Measurements from ENCODE around the gene SLC38A7. TPM values are rescaled to one million over a fixed set of nuclear protein-coding genes. Genes with fewer than 3 reads are reported as not detected.

SLC38A7 gene
- total and polyA plus RNA-seq, 7 donors, result 4.3 to 12.6 (median 8.6) TPM

DNA sequence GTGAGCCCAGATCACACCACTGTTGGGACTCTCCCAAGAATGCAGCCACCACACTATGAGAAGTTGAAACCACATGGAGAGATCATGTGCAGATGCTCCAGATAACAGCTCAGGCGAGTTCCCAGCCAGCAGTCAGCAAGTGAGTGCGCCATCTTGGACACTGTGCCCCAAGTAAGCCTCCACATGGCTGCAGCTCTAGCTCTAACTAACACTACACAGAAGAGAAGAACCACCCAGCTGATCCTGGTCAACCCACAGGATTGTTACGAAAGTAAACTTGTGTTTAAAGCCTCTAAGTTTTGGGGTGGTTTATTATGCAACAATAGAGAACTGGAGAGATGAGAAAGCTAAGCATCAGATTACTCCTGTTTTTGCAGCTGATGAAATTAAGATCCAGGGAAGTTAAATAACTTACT is 25.8 kb downstream of the SLC38A7 start:
- no peak for DNase-seq
- intact Hi-C loops (cut with DNase I), result loop anchor here in 1 of 2 donors (5.0 kb wide), 1 partner anchor 147 kb away; no protein-coding TSS in a partner anchor

DNA sequence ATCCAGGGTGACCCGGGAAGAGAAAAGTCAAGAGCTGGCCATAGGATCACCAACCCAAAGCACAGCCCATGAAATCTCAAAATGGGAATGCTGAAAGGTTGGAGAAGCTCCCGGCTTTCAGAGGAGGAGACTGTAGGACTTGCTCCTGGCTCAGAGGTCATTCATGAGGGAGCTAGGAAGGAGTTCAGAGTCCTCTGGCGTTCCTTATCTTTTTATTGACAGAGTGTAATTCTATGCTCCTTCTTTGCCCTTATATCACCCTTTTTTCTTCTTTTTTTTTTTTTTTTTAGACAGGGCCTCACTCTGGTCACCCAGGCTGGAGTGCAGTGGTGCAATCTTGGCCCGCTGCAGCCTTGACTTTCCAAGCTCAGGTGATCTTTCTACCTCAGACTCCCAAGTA is 27.7 kb downstream of the SLC38A7 start:
- H3K27ac ChIP-seq, result no peak overlapping the region
- H3K4me3 ChIP-seq, result no peak overlapping the region
- H3K27me3 ChIP-seq (ENCODE audit: insufficient read depth in 3 of 3, low read length in 2 of 3), result no peaks in the 10 kb centered on the region
- no peaks in the 10 kb centered on the region for H3K4me1 ChIP-seq
- TF ChIP-seq, protein P1, sequence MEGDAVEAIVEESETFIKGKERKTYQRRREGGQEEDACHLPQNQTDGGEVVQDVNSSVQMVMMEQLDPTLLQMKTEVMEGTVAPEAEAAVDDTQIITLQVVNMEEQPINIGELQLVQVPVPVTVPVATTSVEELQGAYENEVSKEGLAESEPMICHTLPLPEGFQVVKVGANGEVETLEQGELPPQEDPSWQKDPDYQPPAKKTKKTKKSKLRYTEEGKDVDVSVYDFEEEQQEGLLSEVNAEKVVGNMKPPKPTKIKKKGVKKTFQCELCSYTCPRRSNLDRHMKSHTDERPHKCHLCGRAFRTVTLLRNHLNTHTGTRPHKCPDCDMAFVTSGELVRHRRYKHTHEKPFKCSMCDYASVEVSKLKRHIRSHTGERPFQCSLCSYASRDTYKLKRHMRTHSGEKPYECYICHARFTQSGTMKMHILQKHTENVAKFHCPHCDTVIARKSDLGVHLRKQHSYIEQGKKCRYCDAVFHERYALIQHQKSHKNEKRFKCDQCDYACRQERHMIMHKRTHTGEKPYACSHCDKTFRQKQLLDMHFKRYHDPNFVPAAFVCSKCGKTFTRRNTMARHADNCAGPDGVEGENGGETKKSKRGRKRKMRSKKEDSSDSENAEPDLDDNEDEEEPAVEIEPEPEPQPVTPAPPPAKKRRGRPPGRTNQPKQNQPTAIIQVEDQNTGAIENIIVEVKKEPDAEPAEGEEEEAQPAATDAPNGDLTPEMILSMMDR (IDR thresholded peaks at IDR 0.05), result no peak
- no peaks in the 10 kb centered on the region for H3K9me3 ChIP-seq
- H3K36me3 ChIP-seq (ENCODE audit: insufficient read depth in 1 of 2, low read depth in 1 of 2), result no peaks in the 10 kb centered on the region
- ATAC-seq (no peak), DNase-seq (no peak)
- 84 to 86% (median 85%) methylated on average over 4 of the region's 4 CpGs for WGBS, 3 donors
- intact Hi-C loops (cut with DNase I), result loop anchor here in 1 of 2 donors (5.0 kb wide), 1 partner anchor 145 kb away; no protein-coding TSS in a partner anchor

More for the DNA sequence above, 25.8 kb downstream of the SLC38A7 start:
- ATAC-seq, result no peak
- Histone ChIP-seq H3K36me3 (ENCODE audit: insufficient read depth in 1 of 2, low read depth in 1 of 2) (no peaks in the 10 kb centered on the region), H3K4me3 (no peak overlapping the region), H3K27me3 (ENCODE audit: insufficient read depth in 3 of 3, low read length in 2 of 3) (no peaks in the 10 kb centered on the region), H3K9me3 (no peaks in the 10 kb centered on the region), H3K4me1 (no peaks in the 10 kb centered on the region), H3K27ac (no peak overlapping the region)
- 82 to 85% (median 84%) methylated on average over 3 of the region's 3 CpGs for WGBS, 3 donors
- TF ChIP-seq, protein P1 (IDR thresholded peaks at IDR 0.05), result no peak

DNA sequence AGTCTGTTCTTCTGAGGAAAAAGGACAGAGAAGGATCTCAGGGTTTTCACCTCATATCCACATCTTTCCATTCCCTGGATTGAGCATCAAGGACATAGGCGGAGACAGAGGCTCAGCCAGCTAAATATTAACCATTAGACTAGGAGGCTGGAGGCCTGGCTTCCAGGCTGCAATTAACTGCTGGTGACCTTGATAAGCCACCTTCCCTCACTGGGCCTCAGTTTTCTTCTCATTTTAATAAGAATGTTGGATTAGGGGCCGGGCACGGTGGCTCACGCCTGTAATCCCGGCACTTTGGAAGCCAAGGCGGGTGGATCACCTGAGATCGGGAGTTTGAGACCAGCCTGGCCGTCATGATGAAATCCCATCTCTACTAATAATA is 29.4 kb downstream of the SLC38A7 start:
- no peaks in the 10 kb centered on the region for H3K9me3 ChIP-seq

DNA sequence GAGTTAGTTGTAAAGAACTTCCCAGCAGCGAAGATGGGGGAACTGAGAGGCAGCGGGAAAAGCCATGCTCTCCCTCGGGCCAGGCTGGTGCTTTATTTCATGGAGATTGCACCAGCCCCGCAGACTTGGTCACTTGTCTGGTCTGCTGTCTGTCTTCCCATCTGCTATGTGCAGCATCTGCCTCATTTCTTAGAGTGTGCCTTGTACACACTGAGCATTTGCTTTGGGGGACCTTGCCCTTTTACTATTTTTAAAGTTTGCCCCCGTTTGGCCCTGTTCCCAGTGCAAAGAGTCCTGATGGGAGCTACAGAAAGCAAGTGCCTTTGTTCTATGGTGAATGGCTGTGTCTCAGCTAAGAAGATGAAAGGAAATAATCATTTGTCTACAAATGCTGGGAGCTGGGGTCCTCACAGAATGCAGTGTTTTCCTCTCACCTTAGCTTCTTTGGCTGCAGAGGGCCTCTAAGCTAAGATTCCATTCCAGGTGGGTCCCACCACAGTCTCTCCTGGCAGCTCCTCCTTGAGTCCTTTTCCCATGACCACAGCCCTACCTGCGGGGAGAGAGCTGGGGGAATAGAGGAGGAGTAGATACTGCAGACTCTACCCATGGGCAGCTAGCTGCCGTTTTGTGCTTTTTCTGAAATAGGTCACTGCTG is 29.9 kb downstream of the SLC38A7 start:
- ATAC-seq, result no peak
- TF ChIP-seq, protein P1 (IDR thresholded peaks at IDR 0.05), result no peak
- DNase-seq, result no peak
- Histone ChIP-seq H3K9me3 (no peaks in the 10 kb centered on the region), H3K27me3 (ENCODE audit: insufficient read depth in 3 of 3, low read length in 2 of 3) (no peaks in the 10 kb centered on the region), H3K36me3 (ENCODE audit: insufficient read depth in 1 of 2, low read depth in 1 of 2) (no peaks in the 10 kb centered on the region), H3K4me3 (no peak overlapping the region), H3K27ac (no peak overlapping the region), H3K4me1 (no peaks in the 10 kb centered on the region)
- intact Hi-C loops (cut with DNase I), result loop anchor here in 1 of 2 donors (5.0 kb wide), 1 partner anchor 142 kb away; no protein-coding TSS in a partner anchor
- WGBS, 3 donors, result 76 to 78% (median 76%) methylated on average over 7 of the region's 7 CpGs

More for the DNA sequence above, 29.4 kb downstream of the SLC38A7 start:
- intact Hi-C loops (cut with DNase I), result loop anchor here in 1 of 2 donors (5.0 kb wide), 1 partner anchor 143 kb away; no protein-coding TSS in a partner anchor
- no peaks in the 10 kb centered on the region for H3K4me1 ChIP-seq
- H3K36me3 ChIP-seq (ENCODE audit: insufficient read depth in 1 of 2, low read depth in 1 of 2), result no peaks in the 10 kb centered on the region
- no peaks in the 10 kb centered on the region for H3K27me3 ChIP-seq (ENCODE audit: insufficient read depth in 3 of 3, low read length in 2 of 3)
- no peak overlapping the region for H3K27ac ChIP-seq
- TF ChIP-seq, protein P1 (IDR thresholded peaks at IDR 0.05), result no peak
- H3K4me3 ChIP-seq, result no peak overlapping the region
- 72 to 86% (median 80%) methylated on average over 8 of the region's 8 CpGs for WGBS, 3 donors
- DNase-seq (no peak), ATAC-seq (no peak)
